Osteocyte (in vitro differentiated cells): ENCODE results near the gene RLBP1. TPM values are rescaled to one million over a fixed set of nuclear protein-coding genes. Genes with fewer than 3 reads are reported as not detected.

Experiments
- DNase-seq: peaks from one replicate; pipeline ENCODE4 v3.0.0; 2021; ENCODE audit warnings: mixed read lengths; ENCODE audit not compliant: unreplicated experiment; ENCODE audit errors: extremely low spot score
- H3K27ac Mint-ChIP-seq: one replicate; pipeline ENCODE4 v1.8.0; 2021; ENCODE audit warnings: mild to moderate bottlenecking, mixed read lengths; ENCODE audit not compliant: unreplicated experiment
- H3K27me3 Mint-ChIP-seq: one replicate; pipeline ENCODE4 v1.8.0; 2021; ENCODE audit warnings: mixed read lengths; ENCODE audit not compliant: unreplicated experiment
- H3K36me3 Mint-ChIP-seq: one replicate; pipeline ENCODE4 v1.8.0; 2021; ENCODE audit warnings: mixed read lengths; ENCODE audit not compliant: unreplicated experiment
- H3K4me1 Mint-ChIP-seq: one replicate; pipeline ENCODE4 v1.8.0; 2021; ENCODE audit warnings: mixed read lengths; ENCODE audit not compliant: unreplicated experiment
- H3K4me3 Mint-ChIP-seq: one replicate; pipeline ENCODE4 v1.8.0; 2021; ENCODE audit warnings: mild to moderate bottlenecking, moderate library complexity, mixed read lengths; ENCODE audit not compliant: unreplicated experiment
- H3K9me3 Mint-ChIP-seq: one replicate; pipeline ENCODE4 v1.8.0; 2021; ENCODE audit warnings: mixed read lengths; ENCODE audit not compliant: unreplicated experiment
- CTCF ChIP-seq: fragments of 200-600 bp; sonication (generic); IDR thresholded peaks from 2 replicates; pipeline ENCODE4 v1.5.0; 2021; ENCODE audit warnings: antibody characterized with exemption, mild to moderate bottlenecking, moderate library complexity
- total RNA-seq: library from RNA; stranded (reverse); gene quantifications from 2 replicates; pipeline ENCODE4 v1.2.1, GENCODE V29; 2021

Gene RLBP1
- total RNA-seq, 1 donor from 2014 or later = not detected

GRCh38 chr15:89163271-89164055, 57.9 kb downstream of the RLBP1 start:
- no peak for DNase-seq
- Mint-ChIP-seq H3K9me3 (no peaks in the 10 kb centered on the region), H3K27ac (no peak overlapping the region), H3K36me3 (peaks cover 15% of the 10 kb centered on the region), H3K4me1 (peaks cover 55% of the 10 kb centered on the region), H3K4me3 (no peak overlapping the region), H3K27me3 (no peaks in the 10 kb centered on the region)
- no peak for TF ChIP-seq CTCF

DNA sequence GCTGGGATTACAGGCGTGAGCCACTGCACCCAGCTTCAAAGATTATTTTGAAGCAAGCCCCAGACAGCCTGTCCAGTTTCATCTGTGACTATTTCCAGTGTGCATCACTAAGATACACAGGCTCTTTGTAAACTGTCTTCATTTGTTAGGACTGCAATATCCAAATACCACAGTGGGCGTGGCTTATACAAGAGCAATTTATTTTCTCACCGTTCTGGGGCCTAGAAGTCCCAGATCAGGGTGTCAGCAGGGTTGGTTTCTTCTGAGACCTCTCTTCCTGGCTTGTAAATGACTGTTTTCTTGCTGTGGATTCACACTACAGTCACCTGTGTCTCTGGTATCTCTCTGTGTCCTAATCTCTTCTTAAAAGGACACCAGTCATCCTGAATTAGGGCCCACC, 59.7 kb downstream of the RLBP1 start:
- TF ChIP-seq CTCF = no peak
- no peak overlapping the region for H3K4me3 Mint-ChIP-seq

More for the DNA sequence above, 59.7 kb downstream of the RLBP1 start:
- Mint-ChIP-seq H3K36me3 (peaks cover 24% of the 10 kb centered on the region), H3K27me3 (no peaks in the 10 kb centered on the region), H3K27ac (no peak overlapping the region), H3K9me3 (no peaks in the 10 kb centered on the region), H3K4me1 (peaks cover 39% of the 10 kb centered on the region)
- no peak for DNase-seq

Other genes with a start within 250 kb of the RLBP1 start
- 85.7 and 92.2 TPM in 2 replicates for gene ABHD2, start 133.1 kb downstream of the RLBP1 start, total RNA-seq
- 11.3 and 14.9 TPM in 2 replicates for gene FANCI, start 22.4 kb upstream of the RLBP1 start, total RNA-seq
- gene POLG, start 113.2 kb upstream of the RLBP1 start, total RNA-seq = 52.0 and 60.8 TPM in 2 replicates